ENCODE results near the gene DMD. TPM values are rescaled to one million over a fixed set of nuclear protein-coding genes. Genes with fewer than 3 reads are reported as not detected.

Gene DMD
- total RNA-seq, 1 donor from 2014 or later: 2.5 TPM

DNA sequence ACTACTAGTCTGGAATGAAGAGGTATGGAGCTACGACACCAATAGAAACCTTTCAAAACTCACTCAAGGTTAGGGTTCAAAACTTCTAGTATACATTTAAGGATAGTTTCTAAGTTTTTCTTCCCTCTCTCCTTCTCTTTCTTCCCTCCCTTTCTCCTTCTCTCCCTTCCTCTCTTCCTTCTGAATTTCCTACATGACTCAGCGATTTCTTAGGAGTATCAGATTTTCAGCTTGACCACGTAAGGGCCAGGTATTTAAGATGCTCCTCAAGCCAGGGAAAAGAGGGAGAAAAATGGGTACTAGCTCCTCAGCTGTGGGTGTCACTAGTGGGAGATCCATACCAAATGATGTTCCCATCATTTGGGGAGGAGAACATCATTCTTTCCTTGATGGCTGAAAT, 2083.6 kb downstream of the DMD start:
- Histone ChIP-seq H3K36me3 (ENCODE audit: control insufficient read depth, insufficient read depth, low read length) (no peaks in the 10 kb centered on the region), H3K27me3 (ENCODE audit: control insufficient read depth, insufficient read depth, low read length) (no peaks in the 10 kb centered on the region), H3K4me3 (ENCODE audit: low read depth, low read length) (no peak overlapping the region)
- TF ChIP-seq CTCF (IDR thresholded peaks at IDR 0.05; ENCODE audit: insufficient read depth, low read length, poor library complexity, severe bottlenecking): no peak
- no peak for DNase-seq (ENCODE audit: low read depth)

GRCh38 chrX:31126205-31126604, 2085.1 kb downstream of the DMD start:
- TF ChIP-seq CTCF (IDR thresholded peaks at IDR 0.05; ENCODE audit: insufficient read depth, low read length, poor library complexity, severe bottlenecking): no peak
- no peak for DNase-seq (ENCODE audit: low read depth)
- no peaks in the 10 kb centered on the region for H3K36me3 ChIP-seq (ENCODE audit: control insufficient read depth, insufficient read depth, low read length)
- H3K27me3 ChIP-seq (ENCODE audit: control insufficient read depth, insufficient read depth, low read length): no peaks in the 10 kb centered on the region
- H3K4me3 ChIP-seq (ENCODE audit: low read depth, low read length): no peak overlapping the region

DNA sequence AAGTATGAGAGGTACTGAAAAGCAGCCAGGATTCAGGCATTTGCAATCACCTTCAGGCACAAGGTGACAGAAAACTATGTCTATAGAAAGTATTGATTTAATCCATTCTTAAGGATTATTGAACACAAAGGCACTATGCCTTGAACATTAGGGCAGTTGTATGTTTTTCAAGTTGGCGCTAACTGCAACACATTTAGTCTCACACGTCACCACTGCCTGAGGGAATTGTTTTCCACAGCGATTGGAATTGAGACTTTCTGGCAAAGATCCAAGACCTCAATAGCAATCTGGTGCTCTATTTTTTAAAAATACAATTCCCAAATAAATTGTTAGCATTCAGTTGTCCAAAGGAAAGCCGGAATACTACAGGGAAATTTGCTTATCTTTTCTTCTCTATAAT, 2086.8 kb downstream of the DMD start:
- Histone ChIP-seq H3K27me3 (ENCODE audit: control insufficient read depth, insufficient read depth, low read length) (no peaks in the 10 kb centered on the region), H3K4me3 (ENCODE audit: low read depth, low read length) (no peak overlapping the region), H3K36me3 (ENCODE audit: control insufficient read depth, insufficient read depth, low read length) (no peaks in the 10 kb centered on the region)
- DNase-seq (ENCODE audit: low read depth): no peak
- TF ChIP-seq CTCF (IDR thresholded peaks at IDR 0.05; ENCODE audit: insufficient read depth, low read length, poor library complexity, severe bottlenecking): no peak

- Histone ChIP-seq H3K4me3 (ENCODE audit: low read depth, low read length) (no peak overlapping the region), H3K27me3 (ENCODE audit: control insufficient read depth, insufficient read depth, low read length) (no peaks in the 10 kb centered on the region), H3K36me3 (ENCODE audit: control insufficient read depth, insufficient read depth, low read length) (no peaks in the 10 kb centered on the region)
- TF ChIP-seq CTCF (IDR thresholded peaks at IDR 0.05; ENCODE audit: insufficient read depth, low read length, poor library complexity, severe bottlenecking): no peak
- DNase-seq (ENCODE audit: low read depth): no peak
Observed at GRCh38 chrX:31123335-31123734, 2088.0 kb downstream of the DMD start.

DNA sequence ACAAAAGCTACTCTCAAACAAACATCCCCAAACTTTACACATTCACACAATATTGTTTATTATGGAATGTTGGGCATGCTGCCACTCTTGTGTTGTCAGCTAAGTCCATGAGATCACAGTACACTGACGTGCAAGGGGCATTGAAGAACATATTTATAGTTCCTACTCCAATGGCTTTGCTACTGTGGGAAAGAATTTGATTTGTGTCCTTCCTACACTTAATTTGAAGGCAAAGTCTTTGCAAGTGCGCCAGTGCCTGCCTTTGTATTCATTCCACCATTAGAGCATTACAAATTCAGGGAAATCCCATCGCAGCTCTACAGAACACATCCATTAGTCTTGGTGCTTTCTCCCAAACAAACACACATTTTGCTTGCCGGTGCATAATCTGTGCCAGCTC, 2094.1 kb downstream of the DMD start:
- no peak for DNase-seq (ENCODE audit: low read depth)
- no peaks in the 10 kb centered on the region for H3K27me3 ChIP-seq (ENCODE audit: control insufficient read depth, insufficient read depth, low read length)
- no peak overlapping the region for H3K4me3 ChIP-seq (ENCODE audit: low read depth, low read length)
- H3K36me3 ChIP-seq (ENCODE audit: control insufficient read depth, insufficient read depth, low read length): no peaks in the 10 kb centered on the region
- TF ChIP-seq CTCF (IDR thresholded peaks at IDR 0.05; ENCODE audit: insufficient read depth, low read length, poor library complexity, severe bottlenecking): no peak

DNA sequence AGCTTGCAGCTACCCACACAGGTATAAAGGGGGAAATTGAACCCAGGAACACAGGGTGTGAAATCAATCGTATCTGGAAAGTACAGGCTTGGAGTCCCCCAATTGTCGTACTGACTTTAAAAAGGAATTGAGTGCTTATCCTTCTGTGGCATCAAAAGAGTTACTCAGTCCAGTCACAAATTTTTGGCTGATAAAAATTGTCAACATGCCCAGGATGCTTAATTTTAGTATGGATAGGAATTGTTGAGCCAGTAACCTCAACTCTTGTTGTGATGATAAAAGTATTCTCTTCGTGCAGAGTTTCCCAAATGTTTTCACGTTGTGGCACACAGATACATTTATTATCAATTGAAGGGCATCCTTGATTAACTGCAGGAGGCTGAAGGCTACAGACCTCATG, 2096.0 kb downstream of the DMD start:
- no peaks in the 10 kb centered on the region for H3K27me3 ChIP-seq (ENCODE audit: control insufficient read depth, insufficient read depth, low read length)
- no peak for TF ChIP-seq CTCF (IDR thresholded peaks at IDR 0.05; ENCODE audit: insufficient read depth, low read length, poor library complexity, severe bottlenecking)
- no peaks in the 10 kb centered on the region for H3K36me3 ChIP-seq (ENCODE audit: control insufficient read depth, insufficient read depth, low read length)
- no peak overlapping the region for H3K4me3 ChIP-seq (ENCODE audit: low read depth, low read length)
- no peak for DNase-seq (ENCODE audit: low read depth)

Data from kidney epithelial cell (primary cell).